Stimulated activated CD8-positive, alpha-beta memory T cell treated with anti-CD3 and anti-CD28 coated beads, Interleukin-12 subunit alpha, Interleukin-12 subunit beta, amount 100 ng/mL, for 24 hours (primary cell): ENCODE measurements around the gene AP4B1.

Experiments used
- DNase-seq: peaks from one replicate; pipeline ENCODE4 v3.0.0-alpha.2; 2020; ENCODE audit errors: extremely low read depth

Gene AP4B1

DNA sequence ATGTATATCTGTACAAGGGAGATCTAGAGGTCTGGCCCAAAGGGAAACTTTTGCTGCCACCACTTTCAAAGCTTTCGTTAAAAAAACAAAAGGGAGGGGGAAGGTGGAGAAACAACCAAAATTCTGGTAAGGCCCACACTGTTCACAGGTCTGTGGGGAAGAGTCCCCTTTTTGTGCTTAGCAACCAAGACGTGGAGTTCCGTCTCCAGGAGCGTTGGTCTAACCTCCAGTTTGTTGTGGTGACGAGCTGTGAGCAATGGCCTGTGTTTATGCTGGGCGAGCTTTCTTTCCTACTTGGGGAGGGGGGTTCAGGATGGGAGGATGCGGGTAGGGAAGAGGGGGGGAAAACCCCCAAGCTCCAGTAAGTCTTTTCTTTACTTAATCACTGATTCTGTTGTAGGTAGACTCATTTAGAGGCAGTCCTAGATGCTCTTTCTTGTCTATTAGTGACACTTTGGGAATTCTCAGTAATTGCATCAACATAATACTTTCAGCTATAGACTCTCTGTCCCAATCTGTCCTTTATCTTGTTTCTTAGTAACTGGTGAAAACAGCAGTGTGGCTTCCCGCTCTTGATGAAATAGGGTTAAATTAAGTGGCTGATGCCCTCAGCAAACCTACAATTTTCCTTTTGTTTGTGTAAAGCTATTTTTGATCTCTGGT lies 26.0 kb upstream of the AP4B1 start:
- DNase-seq = peak; percentile 21

DNA sequence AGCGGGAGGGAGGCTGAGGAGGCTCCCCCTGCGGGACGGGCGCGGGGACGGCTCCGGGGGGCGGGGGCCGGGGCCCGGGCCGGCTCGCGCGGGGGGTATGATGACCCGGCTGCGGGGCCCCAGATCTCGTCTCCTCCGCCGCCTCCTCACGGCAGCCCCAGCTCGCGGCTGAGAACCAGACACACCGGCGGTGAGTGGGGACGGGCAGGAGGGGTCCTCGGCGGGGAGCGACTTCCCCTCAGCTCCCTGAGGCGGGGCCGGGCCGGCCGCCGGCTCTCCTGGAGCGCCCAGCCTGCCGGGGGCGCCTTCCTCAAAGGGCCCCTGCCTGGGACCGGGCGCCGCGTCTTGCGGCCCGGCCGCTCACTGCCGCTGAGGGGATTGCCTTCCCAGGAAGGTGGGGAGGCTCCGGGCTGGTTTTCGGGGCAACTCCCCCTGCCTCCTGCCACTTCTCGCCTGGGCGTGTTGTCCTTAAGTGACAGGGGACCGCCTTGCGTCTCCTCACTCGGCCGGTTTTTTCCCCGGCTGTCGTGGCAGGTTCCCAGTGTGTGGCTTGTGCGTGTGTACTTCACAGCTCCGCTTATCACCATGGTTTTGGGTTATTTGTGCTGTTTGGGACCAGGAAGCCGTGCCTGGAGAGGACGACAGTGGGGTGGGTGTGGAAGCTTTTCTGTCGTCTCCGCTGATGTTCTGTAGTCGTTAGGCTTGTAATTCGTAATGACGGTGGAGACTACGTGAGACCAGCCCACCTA lies 25.3 kb upstream of the AP4B1 start:
- DNase-seq = no peak

DNA sequence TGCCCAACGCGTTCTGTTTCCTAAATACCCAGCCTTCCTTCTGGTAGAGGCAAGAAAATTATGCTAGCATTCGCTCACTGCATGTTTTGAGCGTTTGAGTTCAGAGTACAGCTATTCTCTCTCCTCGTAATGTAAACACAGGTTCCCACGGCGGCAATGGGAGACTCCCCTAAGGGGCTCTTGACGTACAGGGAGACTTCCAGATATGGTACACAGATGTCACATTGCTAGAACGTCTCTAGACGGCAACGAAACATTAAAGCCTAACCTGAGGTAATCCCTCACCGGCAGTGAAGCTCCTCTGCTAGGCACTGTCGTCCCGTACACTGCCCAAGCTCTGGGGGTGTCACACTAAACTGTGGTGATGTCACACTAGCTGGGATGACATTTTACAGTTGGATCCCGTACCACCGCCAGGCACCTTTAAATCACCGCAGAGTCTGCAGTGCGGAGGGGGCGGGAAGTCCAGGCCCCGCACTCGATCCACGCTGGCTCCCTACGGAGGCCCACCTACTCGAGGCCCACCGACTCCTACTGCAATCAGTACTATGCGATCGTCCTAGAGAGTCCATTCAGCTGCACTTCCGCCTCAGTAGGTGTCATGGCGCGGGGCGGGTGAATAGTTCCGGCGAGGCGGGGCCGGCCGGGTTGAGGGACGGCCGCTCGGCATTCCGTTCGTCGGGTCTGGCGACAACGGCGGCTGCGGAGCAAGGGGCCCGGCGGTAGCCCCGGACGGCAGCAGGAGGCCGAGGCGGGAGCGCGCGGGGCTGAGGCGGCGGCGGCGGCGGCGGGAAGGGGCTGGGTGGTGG lies 24.5 kb upstream of the AP4B1 start, which contains the start of gene HIPK1:
Gene HIPK1, plus strand, starts transcription at position 384 of the 809 bp plus-strand sequence.
- DNase-seq = peak; percentile 75

GRCh38 chr1:113928187-113928930 lies 23.8 kb upstream of the AP4B1 start:
- DNase-seq = no peak

DNA sequence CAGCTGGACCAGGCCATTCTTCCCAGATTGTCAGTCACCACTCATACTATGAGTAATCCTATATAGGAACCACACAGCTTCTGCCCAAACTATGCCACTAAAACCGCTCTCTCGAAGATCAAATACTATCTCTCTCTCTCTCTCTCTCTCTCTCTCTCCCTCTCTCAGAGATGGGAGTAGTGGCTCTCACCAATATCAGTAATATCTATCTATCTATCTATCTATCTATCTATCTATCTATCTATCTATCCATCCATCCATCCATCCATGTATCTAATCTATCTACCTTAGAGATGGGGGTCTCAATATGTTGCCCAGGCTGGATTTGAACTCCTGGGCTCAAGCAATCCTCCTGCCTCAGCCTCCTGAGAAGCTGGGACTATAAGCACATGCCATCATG lies 19.9 kb upstream of the AP4B1 start:
- DNase-seq = no peak

GRCh38 chr1:113922957-113923356 lies 18.4 kb upstream of the AP4B1 start:
- DNase-seq = no peak

DNA sequence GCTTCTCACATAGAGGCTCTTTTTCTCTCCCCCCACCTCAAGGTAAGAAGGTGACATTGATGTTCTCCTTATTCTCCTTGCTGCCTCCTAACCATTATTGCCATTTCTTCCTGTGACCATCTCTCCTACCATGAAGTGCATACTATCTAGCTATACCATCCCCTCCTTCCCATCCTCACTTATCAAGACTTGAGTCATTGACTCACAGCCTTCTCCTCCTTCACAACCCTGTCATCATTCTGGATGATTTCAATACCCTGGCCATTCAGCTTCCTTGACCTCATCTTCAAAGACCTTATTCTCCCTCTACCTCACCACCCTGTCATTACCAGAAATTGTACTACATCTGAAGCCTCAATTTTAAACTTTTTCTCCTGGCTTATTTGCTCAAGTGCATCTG lies 13.6 kb upstream of the AP4B1 start:
- no peak for DNase-seq

- no peak for DNase-seq
Measured at GRCh38 chr1:113917400-113918082, 12.9 kb upstream of the AP4B1 start.

DNA sequence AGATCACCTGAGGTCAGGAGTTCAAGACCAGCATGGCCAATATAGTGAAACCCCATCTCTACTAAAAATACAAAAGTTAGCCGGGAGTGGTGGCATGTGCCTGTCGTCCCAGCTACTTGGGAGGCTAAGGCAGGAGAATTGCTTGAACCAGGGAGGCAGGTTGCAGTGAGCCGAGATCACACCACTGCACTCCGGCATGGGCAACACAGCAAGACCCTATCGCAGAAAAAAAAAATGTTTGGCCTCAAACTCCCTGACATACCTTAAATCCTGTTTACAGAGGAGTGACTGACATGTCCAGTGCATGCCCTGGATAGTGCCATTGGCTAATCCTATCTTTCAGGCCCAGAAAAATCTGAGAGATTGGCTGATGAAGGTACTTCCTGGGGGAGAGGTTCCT lies 12.4 kb upstream of the AP4B1 start:
- DNase-seq = no peak

DNA sequence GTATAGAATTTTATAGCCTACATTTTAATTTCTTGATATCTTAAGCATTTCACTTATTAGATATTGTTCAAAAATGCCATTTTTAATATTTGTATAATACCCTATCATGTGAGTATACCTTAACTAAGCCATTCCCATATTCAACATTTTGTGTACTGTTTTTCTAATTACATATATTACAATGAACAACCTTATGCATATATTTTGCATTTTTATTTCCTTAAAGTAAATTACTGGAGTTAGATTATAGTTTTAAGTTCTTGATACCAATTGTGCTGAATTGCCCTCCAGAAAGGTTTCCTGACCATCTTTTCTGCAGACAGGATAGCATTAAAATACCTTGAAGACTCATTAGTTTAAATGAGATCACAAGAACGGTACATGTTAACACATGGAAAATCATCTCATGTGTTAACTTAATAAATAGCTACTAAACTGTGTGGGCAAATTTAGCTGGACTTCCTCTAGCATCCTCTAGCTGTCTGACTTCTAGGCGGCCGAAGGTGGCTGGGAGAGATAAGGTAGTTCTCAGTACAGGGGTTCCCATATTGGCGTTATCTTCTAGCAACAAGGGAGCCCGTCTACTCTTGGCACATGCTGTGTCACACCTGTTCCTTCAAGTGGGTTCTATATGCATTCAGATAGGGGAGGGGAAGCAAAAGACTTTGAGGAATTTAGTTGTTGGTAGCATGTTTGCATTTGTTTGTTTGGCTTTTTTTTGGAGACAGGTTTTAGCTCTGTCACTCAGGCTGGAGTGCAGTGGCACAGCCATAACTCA lies 9.5 kb upstream of the AP4B1 start:
- DNase-seq = no peak

DNA sequence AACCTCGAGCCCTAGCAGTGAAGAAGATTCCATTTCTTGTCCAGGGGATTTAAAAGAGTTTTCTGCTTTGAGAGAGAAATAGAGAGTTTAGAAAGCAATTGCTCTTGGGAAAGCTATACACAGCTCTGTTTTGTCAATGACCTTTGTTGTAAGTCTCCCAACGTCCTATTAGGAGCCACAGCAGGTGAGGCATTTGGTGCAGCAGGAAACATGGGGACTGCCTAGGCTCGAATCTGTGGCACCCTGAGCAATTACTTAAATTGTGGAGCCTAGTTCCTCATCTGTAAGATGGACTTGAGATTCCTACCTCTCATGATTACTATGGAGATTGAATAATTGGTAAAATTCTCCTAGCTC lies 8.7 kb upstream of the AP4B1 start:
- no peak for DNase-seq

GRCh38 chr1:113912594-113913311 lies 8.2 kb upstream of the AP4B1 start:
- no peak for DNase-seq

DNA sequence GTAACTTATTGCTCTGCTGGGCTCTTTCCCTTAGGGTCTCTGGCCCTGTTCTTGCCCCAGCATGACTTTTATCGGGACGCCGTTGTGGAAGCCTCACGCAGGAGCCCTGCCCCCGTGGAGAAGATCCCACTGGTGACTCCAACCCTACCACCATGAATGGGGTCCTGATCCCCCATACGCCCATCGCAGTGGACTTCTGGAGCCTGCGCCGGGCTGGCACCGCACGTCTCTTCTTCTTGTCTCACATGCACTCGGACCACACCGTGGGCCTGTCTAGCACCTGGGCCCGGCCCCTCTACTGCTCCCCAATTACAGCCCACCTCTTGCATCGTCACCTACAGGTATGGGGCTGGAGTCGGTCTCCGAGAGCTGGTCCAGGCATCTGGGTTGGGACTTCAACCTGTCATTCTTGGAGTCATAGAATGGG lies 849 bp upstream of the AP4B1 start:
- DNase-seq = no peak

- no peak for DNase-seq
Measured at GRCh38 chr1:113904293-113904673, 316 bp downstream of the AP4B1 start.

- no peak for DNase-seq
Measured at GRCh38 chr1:113903501-113904292, 902 bp downstream of the AP4B1 start.

DNA sequence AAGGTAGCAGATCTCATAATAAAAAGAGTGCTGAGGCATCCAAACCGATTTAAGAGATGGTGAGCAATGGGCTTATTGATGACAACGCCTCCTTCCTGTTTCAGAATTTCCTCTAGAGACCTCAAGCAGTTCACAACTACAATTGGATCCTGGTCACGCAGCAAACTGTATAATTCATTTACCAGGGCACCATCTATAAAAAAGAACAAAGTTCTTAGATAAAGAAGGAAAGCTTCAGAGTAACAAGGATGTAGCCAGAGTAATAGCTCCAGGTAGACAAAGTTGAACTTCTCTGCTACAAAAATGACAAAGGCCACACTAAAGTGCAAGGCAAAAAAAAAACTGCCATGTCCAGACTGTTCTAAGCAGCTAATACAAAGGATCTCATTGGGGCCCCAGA lies 3.4 kb downstream of the AP4B1 start:
- no peak for DNase-seq

- DNase-seq = no peak
Measured at GRCh38 chr1:113899111-113899510, 5.5 kb downstream of the AP4B1 start.

DNA sequence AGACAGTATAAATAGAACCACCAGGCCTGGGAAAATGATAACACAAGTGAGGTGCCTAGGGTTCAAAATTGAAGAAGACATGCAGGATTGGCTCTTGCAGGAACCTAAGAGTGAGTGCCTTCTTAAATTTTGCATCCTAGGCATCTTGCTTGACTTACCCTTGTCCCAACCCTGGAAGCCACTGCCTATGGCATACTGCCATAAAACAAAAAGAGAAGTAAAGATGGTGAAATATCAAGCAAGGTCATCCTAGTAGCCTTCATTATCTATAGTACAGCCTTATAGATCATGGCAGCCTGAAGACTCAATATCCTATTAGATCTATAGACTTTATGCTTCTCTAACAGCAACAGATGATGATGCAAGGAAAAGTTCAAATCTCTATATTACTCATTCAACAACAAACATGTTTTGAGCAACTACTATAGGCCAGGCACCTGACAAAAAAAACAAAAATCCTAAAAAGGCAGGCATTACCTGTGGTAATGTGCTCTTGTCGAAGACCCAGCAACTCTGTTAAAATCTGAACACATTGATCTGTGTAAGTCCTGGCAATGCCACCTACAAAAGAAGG lies 6.3 kb downstream of the AP4B1 start:
- DNase-seq = no peak

GRCh38 chr1:113895961-113896360 lies 8.6 kb downstream of the AP4B1 start:
- no peak for DNase-seq
